ENCODE data around the gene IGF2BP2. TPM values are rescaled to one million over a fixed set of nuclear protein-coding genes. Genes with fewer than 3 reads are reported as not detected.

The IGF2BP2 gene
- total and polyA plus RNA-seq, 2 of the 8 experiments (the other 6 are each of a cell fraction or from before 2014, with no cell fraction given) = 7.4 to 121 TPM

DNA sequence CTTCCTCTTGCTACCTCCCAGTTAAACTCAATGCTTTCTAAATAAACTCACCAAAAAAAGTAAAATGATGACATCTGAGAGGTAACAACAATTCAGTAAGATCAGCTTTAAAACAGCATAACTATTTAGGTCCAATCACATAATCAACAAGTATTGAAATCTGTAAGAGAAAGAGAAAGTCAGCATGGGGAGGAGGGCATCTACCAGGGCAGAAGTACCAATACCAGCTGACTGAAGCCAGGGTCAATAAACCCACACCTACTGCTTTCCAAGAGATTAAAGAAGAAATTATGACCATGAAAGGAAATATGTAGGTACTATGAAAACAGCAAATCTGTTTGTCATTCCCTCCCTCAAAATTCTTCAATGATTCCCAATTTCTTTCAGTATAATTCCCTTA is 42.2 kb upstream of the IGF2BP2 start (continued):
- TF ChIP-seq, protein P1, sequence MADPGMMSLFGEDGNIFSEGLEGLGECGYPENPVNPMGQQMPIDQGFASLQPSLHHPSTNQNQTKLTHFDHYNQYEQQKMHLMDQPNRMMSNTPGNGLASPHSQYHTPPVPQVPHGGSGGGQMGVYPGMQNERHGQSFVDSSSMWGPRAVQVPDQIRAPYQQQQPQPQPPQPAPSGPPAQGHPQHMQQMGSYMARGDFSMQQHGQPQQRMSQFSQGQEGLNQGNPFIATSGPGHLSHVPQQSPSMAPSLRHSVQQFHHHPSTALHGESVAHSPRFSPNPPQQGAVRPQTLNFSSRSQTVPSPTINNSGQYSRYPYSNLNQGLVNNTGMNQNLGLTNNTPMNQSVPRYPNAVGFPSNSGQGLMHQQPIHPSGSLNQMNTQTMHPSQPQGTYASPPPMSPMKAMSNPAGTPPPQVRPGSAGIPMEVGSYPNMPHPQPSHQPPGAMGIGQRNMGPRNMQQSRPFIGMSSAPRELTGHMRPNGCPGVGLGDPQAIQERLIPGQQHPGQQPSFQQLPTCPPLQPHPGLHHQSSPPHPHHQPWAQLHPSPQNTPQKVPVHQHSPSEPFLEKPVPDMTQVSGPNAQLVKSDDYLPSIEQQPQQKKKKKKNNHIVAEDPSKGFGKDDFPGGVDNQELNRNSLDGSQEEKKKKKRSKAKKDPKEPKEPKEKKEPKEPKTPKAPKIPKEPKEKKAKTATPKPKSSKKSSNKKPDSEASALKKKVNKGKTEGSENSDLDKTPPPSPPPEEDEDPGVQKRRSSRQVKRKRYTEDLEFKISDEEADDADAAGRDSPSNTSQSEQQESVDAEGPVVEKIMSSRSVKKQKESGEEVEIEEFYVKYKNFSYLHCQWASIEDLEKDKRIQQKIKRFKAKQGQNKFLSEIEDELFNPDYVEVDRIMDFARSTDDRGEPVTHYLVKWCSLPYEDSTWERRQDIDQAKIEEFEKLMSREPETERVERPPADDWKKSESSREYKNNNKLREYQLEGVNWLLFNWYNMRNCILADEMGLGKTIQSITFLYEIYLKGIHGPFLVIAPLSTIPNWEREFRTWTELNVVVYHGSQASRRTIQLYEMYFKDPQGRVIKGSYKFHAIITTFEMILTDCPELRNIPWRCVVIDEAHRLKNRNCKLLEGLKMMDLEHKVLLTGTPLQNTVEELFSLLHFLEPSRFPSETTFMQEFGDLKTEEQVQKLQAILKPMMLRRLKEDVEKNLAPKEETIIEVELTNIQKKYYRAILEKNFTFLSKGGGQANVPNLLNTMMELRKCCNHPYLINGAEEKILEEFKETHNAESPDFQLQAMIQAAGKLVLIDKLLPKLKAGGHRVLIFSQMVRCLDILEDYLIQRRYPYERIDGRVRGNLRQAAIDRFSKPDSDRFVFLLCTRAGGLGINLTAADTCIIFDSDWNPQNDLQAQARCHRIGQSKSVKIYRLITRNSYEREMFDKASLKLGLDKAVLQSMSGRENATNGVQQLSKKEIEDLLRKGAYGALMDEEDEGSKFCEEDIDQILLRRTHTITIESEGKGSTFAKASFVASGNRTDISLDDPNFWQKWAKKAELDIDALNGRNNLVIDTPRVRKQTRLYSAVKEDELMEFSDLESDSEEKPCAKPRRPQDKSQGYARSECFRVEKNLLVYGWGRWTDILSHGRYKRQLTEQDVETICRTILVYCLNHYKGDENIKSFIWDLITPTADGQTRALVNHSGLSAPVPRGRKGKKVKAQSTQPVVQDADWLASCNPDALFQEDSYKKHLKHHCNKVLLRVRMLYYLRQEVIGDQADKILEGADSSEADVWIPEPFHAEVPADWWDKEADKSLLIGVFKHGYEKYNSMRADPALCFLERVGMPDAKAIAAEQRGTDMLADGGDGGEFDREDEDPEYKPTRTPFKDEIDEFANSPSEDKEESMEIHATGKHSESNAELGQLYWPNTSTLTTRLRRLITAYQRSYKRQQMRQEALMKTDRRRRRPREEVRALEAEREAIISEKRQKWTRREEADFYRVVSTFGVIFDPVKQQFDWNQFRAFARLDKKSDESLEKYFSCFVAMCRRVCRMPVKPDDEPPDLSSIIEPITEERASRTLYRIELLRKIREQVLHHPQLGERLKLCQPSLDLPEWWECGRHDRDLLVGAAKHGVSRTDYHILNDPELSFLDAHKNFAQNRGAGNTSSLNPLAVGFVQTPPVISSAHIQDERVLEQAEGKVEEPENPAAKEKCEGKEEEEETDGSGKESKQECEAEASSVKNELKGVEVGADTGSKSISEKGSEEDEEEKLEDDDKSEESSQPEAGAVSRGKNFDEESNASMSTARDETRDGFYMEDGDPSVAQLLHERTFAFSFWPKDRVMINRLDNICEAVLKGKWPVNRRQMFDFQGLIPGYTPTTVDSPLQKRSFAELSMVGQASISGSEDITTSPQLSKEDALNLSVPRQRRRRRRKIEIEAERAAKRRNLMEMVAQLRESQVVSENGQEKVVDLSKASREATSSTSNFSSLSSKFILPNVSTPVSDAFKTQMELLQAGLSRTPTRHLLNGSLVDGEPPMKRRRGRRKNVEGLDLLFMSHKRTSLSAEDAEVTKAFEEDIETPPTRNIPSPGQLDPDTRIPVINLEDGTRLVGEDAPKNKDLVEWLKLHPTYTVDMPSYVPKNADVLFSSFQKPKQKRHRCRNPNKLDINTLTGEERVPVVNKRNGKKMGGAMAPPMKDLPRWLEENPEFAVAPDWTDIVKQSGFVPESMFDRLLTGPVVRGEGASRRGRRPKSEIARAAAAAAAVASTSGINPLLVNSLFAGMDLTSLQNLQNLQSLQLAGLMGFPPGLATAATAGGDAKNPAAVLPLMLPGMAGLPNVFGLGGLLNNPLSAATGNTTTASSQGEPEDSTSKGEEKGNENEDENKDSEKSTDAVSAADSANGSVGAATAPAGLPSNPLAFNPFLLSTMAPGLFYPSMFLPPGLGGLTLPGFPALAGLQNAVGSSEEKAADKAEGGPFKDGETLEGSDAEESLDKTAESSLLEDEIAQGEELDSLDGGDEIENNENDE (IDR thresholded peaks at IDR 0.05; ENCODE audit: insufficient replicate concordance, low read length) = no peak
- no peak for TF ChIP-seq NANOG (IDR thresholded peaks at IDR 0.05; ENCODE audit: insufficient read depth, low read depth, low read length, poor library complexity, severe bottlenecking)
- TF ChIP-seq CREB1 (IDR thresholded peaks at IDR 0.05) = no peak
- TF ChIP-seq TAF7 (optimal IDR thresholded peaks at IDR 0.05; ENCODE audit: borderline replicate concordance, low read depth, low read length) = no peak
- TF ChIP-seq TCF12 (IDR thresholded peaks at IDR 0.05; ENCODE audit: low read depth, low read length) = no peak
- TF ChIP-seq, protein P2, sequence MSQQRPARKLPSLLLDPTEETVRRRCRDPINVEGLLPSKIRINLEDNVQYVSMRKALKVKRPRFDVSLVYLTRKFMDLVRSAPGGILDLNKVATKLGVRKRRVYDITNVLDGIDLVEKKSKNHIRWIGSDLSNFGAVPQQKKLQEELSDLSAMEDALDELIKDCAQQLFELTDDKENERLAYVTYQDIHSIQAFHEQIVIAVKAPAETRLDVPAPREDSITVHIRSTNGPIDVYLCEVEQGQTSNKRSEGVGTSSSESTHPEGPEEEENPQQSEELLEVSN (IDR thresholded peaks at IDR 0.05) = no peak
- no peak for TF ChIP-seq SIX5 (IDR thresholded peaks at IDR 0.05; ENCODE audit: low read depth, low read length)
- no peak for TF ChIP-seq KDM1A (IDR thresholded peaks at IDR 0.05; ENCODE audit: borderline replicate concordance, low read length)
- TF ChIP-seq SIN3A (conservative IDR thresholded peaks at IDR 0.05 in 1 of 2, IDR thresholded peaks at IDR 0.05 in 1 of 2; ENCODE audit: low read depth in 1 of 2, low read length in 2 of 2) = no peak
- TF ChIP-seq, protein P3, sequence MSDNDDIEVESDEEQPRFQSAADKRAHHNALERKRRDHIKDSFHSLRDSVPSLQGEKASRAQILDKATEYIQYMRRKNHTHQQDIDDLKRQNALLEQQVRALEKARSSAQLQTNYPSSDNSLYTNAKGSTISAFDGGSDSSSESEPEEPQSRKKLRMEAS (IDR thresholded peaks at IDR 0.05) = no peak

All from H1 (cell line).